Measurements from ENCODE around the gene CCDC186.

Gene CCDC186

GRCh38 chr10:114103284-114103683, 70.7 kb downstream of the CCDC186 start:
- DNase-seq: no peak

GRCh38 chr10:114102256-114102655, 71.7 kb downstream of the CCDC186 start:
- no peak for DNase-seq

- peak; percentile 9 for DNase-seq
Measured at GRCh38 chr10:114100848-114101741, 72.9 kb downstream of the CCDC186 start.

GRCh38 chr10:114096864-114097263, 77.1 kb downstream of the CCDC186 start:
- no peak for DNase-seq

- DNase-seq: no peak
Measured at GRCh38 chr10:114095559-114096337, 78.3 kb downstream of the CCDC186 start.

GRCh38 chr10:114094795-114095194, 79.2 kb downstream of the CCDC186 start:
- DNase-seq: no peak

- no peak for DNase-seq
Measured at GRCh38 chr10:114087655-114088054, 86.3 kb downstream of the CCDC186 start.

GRCh38 chr10:114087255-114087654, 86.7 kb downstream of the CCDC186 start:
- no peak for DNase-seq

GRCh38 chr10:114084215-114084614, 89.8 kb downstream of the CCDC186 start:
- DNase-seq: no peak

GRCh38 chr10:114083040-114083439, 91.0 kb downstream of the CCDC186 start:
- DNase-seq: no peak

- no peak for DNase-seq
Measured at GRCh38 chr10:114081911-114082583, 92.0 kb downstream of the CCDC186 start.

GRCh38 chr10:114079421-114079820, 94.6 kb downstream of the CCDC186 start:
- DNase-seq: no peak

- DNase-seq: no peak
Measured at GRCh38 chr10:114078346-114078745, 95.7 kb downstream of the CCDC186 start.

GRCh38 chr10:114077815-114078219, 96.2 kb downstream of the CCDC186 start:
- no peak for DNase-seq

GRCh38 chr10:114077347-114077746, 96.7 kb downstream of the CCDC186 start:
- no peak for DNase-seq

GRCh38 chr10:114075093-114075492, 98.9 kb downstream of the CCDC186 start:
- no peak for DNase-seq

GRCh38 chr10:114073395-114074186, 100.4 kb downstream of the CCDC186 start:
- DNase-seq: no peak

- no peak for DNase-seq
Measured at GRCh38 chr10:114071178-114071577, 102.8 kb downstream of the CCDC186 start.

Measured in NCI-H226 (cell line).